ENCODE data around the gene LRP1B. TPM values are rescaled to one million over a fixed set of nuclear protein-coding genes. Genes with fewer than 3 reads are reported as not detected.

The LRP1B gene
- total RNA-seq, 1 donor from 2014 or later, result 0.27 TPM

- intact Hi-C loops (cut with DNase I), result no loop called here
- no peak for DNase-seq (ENCODE audit: low spot score)
Measured at GRCh38 chr2:140869925-140870324, 1260.9 kb downstream of the LRP1B start.

- no peak for DNase-seq (ENCODE audit: low spot score)
- intact Hi-C loops (cut with DNase I), result no loop called here
Measured at GRCh38 chr2:140869107-140869506, 1261.7 kb downstream of the LRP1B start.

GRCh38 chr2:140865837-140866236 is 1265.0 kb downstream of the LRP1B start:
- no peak for DNase-seq (ENCODE audit: low spot score)
- intact Hi-C loops (cut with DNase I), result no loop called here

- DNase-seq (ENCODE audit: low spot score), result no peak
- intact Hi-C loops (cut with DNase I), result no loop called here
Measured at GRCh38 chr2:140863713-140864112, 1267.1 kb downstream of the LRP1B start.

- intact Hi-C loops (cut with DNase I), result no loop called here
Measured at GRCh38 chr2:140862181-140862580, 1268.6 kb downstream of the LRP1B start.

GRCh38 chr2:140861666-140862065 is 1269.2 kb downstream of the LRP1B start:
- DNase-seq (ENCODE audit: low spot score), result no peak
- intact Hi-C loops (cut with DNase I), result no loop called here

More at GRCh38 chr2:140862181-140862580, 1268.6 kb downstream of the LRP1B start:
- DNase-seq (ENCODE audit: low spot score), result no peak

- intact Hi-C loops (cut with DNase I), result no loop called here
- DNase-seq (ENCODE audit: low spot score), result no peak
Measured at GRCh38 chr2:140855471-140855870, 1275.3 kb downstream of the LRP1B start.

- intact Hi-C loops (cut with DNase I), result no loop called here
- no peak for DNase-seq (ENCODE audit: low spot score)
Measured at GRCh38 chr2:140851258-140851981, 1279.4 kb downstream of the LRP1B start.

GRCh38 chr2:140843186-140843585 is 1287.6 kb downstream of the LRP1B start:
- intact Hi-C loops (cut with DNase I), result no loop called here
- DNase-seq (ENCODE audit: low spot score), result no peak

GRCh38 chr2:140842110-140842509 is 1288.7 kb downstream of the LRP1B start:
- no peak for DNase-seq (ENCODE audit: low spot score)
- intact Hi-C loops (cut with DNase I), result no loop called here

- no peak for DNase-seq (ENCODE audit: low spot score)
Measured at GRCh38 chr2:140841141-140841540, 1289.7 kb downstream of the LRP1B start.

GRCh38 chr2:140836826-140837225 is 1294.0 kb downstream of the LRP1B start:
- intact Hi-C loops (cut with DNase I), result no loop called here
- DNase-seq (ENCODE audit: low spot score), result no peak

More at GRCh38 chr2:140841141-140841540, 1289.7 kb downstream of the LRP1B start:
- intact Hi-C loops (cut with DNase I), result no loop called here

- intact Hi-C loops (cut with DNase I), result no loop called here
- DNase-seq (ENCODE audit: low spot score), result no peak
Measured at GRCh38 chr2:140835079-140835478, 1295.7 kb downstream of the LRP1B start.

- intact Hi-C loops (cut with DNase I), result no loop called here
- no peak for DNase-seq (ENCODE audit: low spot score)
Measured at GRCh38 chr2:140814141-140814540, 1316.7 kb downstream of the LRP1B start.

- intact Hi-C loops (cut with DNase I), result no loop called here
- no peak for DNase-seq (ENCODE audit: low spot score)
Measured at GRCh38 chr2:140808820-140809219, 1322.0 kb downstream of the LRP1B start.

- DNase-seq (ENCODE audit: low spot score), result no peak
- intact Hi-C loops (cut with DNase I), result no loop called here
Measured at GRCh38 chr2:140808211-140808610, 1322.6 kb downstream of the LRP1B start.

GRCh38 chr2:140804700-140805260 is 1326.0 kb downstream of the LRP1B start:
- no peak for DNase-seq (ENCODE audit: low spot score)
- intact Hi-C loops (cut with DNase I), result no loop called here

- DNase-seq (ENCODE audit: low spot score), result no peak
- intact Hi-C loops (cut with DNase I), result no loop called here
Measured at GRCh38 chr2:140801311-140801710, 1329.5 kb downstream of the LRP1B start.

GRCh38 chr2:140797718-140798117 is 1333.1 kb downstream of the LRP1B start:
- intact Hi-C loops (cut with DNase I), result no loop called here
- no peak for DNase-seq (ENCODE audit: low spot score)

- intact Hi-C loops (cut with DNase I), result no loop called here
- no peak for DNase-seq (ENCODE audit: low spot score)
Measured at GRCh38 chr2:140791802-140792201, 1339.0 kb downstream of the LRP1B start.

GRCh38 chr2:140786585-140786984 is 1344.2 kb downstream of the LRP1B start:
- no peak for DNase-seq (ENCODE audit: low spot score)
- intact Hi-C loops (cut with DNase I), result no loop called here

Data from cardiac septum (tissue), 1 donor.